ENCODE measurements around the gene ELAVL2. TPM values are rescaled to one million over a fixed set of nuclear protein-coding genes. Genes with fewer than 3 reads are reported as not detected.
A peak's percentile ranks its signal among the peaks of the same experiment; 100 is the strongest.

ELAVL2 gene
- total RNA-seq, 1 donor from 2014 or later = 0.51 TPM

GRCh38 chr9:23850242-23850689 is 24.2 kb upstream of the ELAVL2 start:
- no peak overlapping the region for H3K27ac Mint-ChIP-seq (ENCODE audit: unreplicated experiment)
- no peak for TF ChIP-seq CTCF (IDR thresholded peaks at IDR 0.05)
- H3K9me3 Mint-ChIP-seq (ENCODE audit: unreplicated experiment) = no peaks in the 10 kb centered on the region
- H3K4me3 Mint-ChIP-seq (ENCODE audit: unreplicated experiment) = peak overlapping the region; percentile 74
- no peaks in the 10 kb centered on the region for H3K36me3 Mint-ChIP-seq (ENCODE audit: unreplicated experiment)
- peaks cover 17% of the 10 kb centered on the region for H3K4me1 Mint-ChIP-seq (ENCODE audit: unreplicated experiment)
- H3K27me3 Mint-ChIP-seq (ENCODE audit: unreplicated experiment) = peaks cover 34% of the 10 kb centered on the region
- no peak for DNase-seq (ENCODE audit: extremely low spot score, unreplicated experiment)

GRCh38 chr9:23849379-23850035 is 23.5 kb upstream of the ELAVL2 start:
- Mint-ChIP-seq H3K27ac (ENCODE audit: unreplicated experiment) (no peak overlapping the region), H3K4me3 (ENCODE audit: unreplicated experiment) (peak overlapping the region; percentile 37)

GRCh38 chr9:23842565-23843129 is 16.6 kb upstream of the ELAVL2 start:
- Mint-ChIP-seq H3K4me1 (ENCODE audit: unreplicated experiment) (no peaks in the 10 kb centered on the region), H3K36me3 (ENCODE audit: unreplicated experiment) (no peaks in the 10 kb centered on the region), H3K27me3 (ENCODE audit: unreplicated experiment) (peaks cover 18% of the 10 kb centered on the region), H3K9me3 (ENCODE audit: unreplicated experiment) (no peaks in the 10 kb centered on the region), H3K4me3 (ENCODE audit: unreplicated experiment) (no peak overlapping the region), H3K27ac (ENCODE audit: unreplicated experiment) (no peak overlapping the region)
- no peak for DNase-seq (ENCODE audit: extremely low spot score, unreplicated experiment)
- TF ChIP-seq CTCF (IDR thresholded peaks at IDR 0.05) = no peak

More at GRCh38 chr9:23849379-23850035, 23.5 kb upstream of the ELAVL2 start:
- no peaks in the 10 kb centered on the region for H3K36me3 Mint-ChIP-seq (ENCODE audit: unreplicated experiment)
- H3K9me3 Mint-ChIP-seq (ENCODE audit: unreplicated experiment) = no peaks in the 10 kb centered on the region
- H3K4me1 Mint-ChIP-seq (ENCODE audit: unreplicated experiment) = peaks cover 17% of the 10 kb centered on the region
- DNase-seq (ENCODE audit: extremely low spot score, unreplicated experiment) = no peak
- no peak for TF ChIP-seq CTCF (IDR thresholded peaks at IDR 0.05)
- H3K27me3 Mint-ChIP-seq (ENCODE audit: unreplicated experiment) = peaks cover 34% of the 10 kb centered on the region

- TF ChIP-seq CTCF (IDR thresholded peaks at IDR 0.05) = no peak
- Mint-ChIP-seq H3K9me3 (ENCODE audit: unreplicated experiment) (no peaks in the 10 kb centered on the region), H3K36me3 (ENCODE audit: unreplicated experiment) (no peaks in the 10 kb centered on the region), H3K27me3 (ENCODE audit: unreplicated experiment) (peaks cover 19% of the 10 kb centered on the region), H3K4me3 (ENCODE audit: unreplicated experiment) (no peak overlapping the region), H3K4me1 (ENCODE audit: unreplicated experiment) (no peaks in the 10 kb centered on the region), H3K27ac (ENCODE audit: unreplicated experiment) (no peak overlapping the region)
- no peak for DNase-seq (ENCODE audit: extremely low spot score, unreplicated experiment)
Observed at GRCh38 chr9:23841304-23841703, 15.3 kb upstream of the ELAVL2 start.

GRCh38 chr9:23837038-23837437 is 11.0 kb upstream of the ELAVL2 start:
- no peaks in the 10 kb centered on the region for H3K9me3 Mint-ChIP-seq (ENCODE audit: unreplicated experiment)
- TF ChIP-seq CTCF (IDR thresholded peaks at IDR 0.05) = no peak

More at GRCh38 chr9:23837038-23837437, 11.0 kb upstream of the ELAVL2 start:
- H3K4me1 Mint-ChIP-seq (ENCODE audit: unreplicated experiment) = no peaks in the 10 kb centered on the region
- H3K4me3 Mint-ChIP-seq (ENCODE audit: unreplicated experiment) = no peak overlapping the region
- no peaks in the 10 kb centered on the region for H3K36me3 Mint-ChIP-seq (ENCODE audit: unreplicated experiment)
- peaks cover 24% of the 10 kb centered on the region for H3K27me3 Mint-ChIP-seq (ENCODE audit: unreplicated experiment)
- H3K27ac Mint-ChIP-seq (ENCODE audit: unreplicated experiment) = no peak overlapping the region
- no peak for DNase-seq (ENCODE audit: extremely low spot score, unreplicated experiment)

All from osteocyte (in vitro differentiated cells).